GM19328 (cell line): ENCODE measurements around the gene WDR73.
"Not testable (repeated sequence)": the region's sequence is repeated elsewhere in the genome, so short reads cannot be mapped to it uniquely, and the experiment has no call there.

ENCODE experiments used
- ATAC-seq: cut with Tn5 transposase; IDR thresholded peaks from one replicate; pipeline ENCODE4 v1.9.1; 2021; ENCODE audit warnings: mild to moderate bottlenecking, moderate library complexity; ENCODE audit not compliant: unreplicated experiment

WDR73 gene

GRCh38 chr15:84653910-84654688, at the start of gene WDR73:
Gene WDR73, minus strand, starts transcription at chr15:84654283. Its CDS starts 9 bp downstream, at chr15:84654274.
- ATAC-seq = peak; percentile 85

GRCh38 chr15:84703808-84704207, 49.7 kb upstream of the WDR73 start:
- no peak for ATAC-seq

- no peak for ATAC-seq
Observed at GRCh38 chr15:84702961-84703482, 48.9 kb upstream of the WDR73 start.

GRCh38 chr15:84699538-84700191, 45.6 kb upstream of the WDR73 start:
- ATAC-seq = no peak

- no peak for ATAC-seq
Observed at GRCh38 chr15:84697236-84697990, 43.3 kb upstream of the WDR73 start.

- no peak for ATAC-seq
Observed at GRCh38 chr15:84696757-84697156, 42.7 kb upstream of the WDR73 start.

- no peak for ATAC-seq
Observed at GRCh38 chr15:84690342-84690741, 36.3 kb upstream of the WDR73 start.

GRCh38 chr15:84689858-84690257, 35.8 kb upstream of the WDR73 start:
- ATAC-seq = no peak

GRCh38 chr15:84686446-84686845, 32.4 kb upstream of the WDR73 start:
- not testable (repeated sequence) for ATAC-seq

- no peak for ATAC-seq
Observed at GRCh38 chr15:84685304-84685703, 31.2 kb upstream of the WDR73 start.

GRCh38 chr15:84684092-84684491, 30.0 kb upstream of the WDR73 start:
- ATAC-seq = no peak

- ATAC-seq = no peak
Observed at GRCh38 chr15:84681831-84682230, 27.7 kb upstream of the WDR73 start.

GRCh38 chr15:84671211-84671610, 17.1 kb upstream of the WDR73 start:
- no peak for ATAC-seq

- no peak for ATAC-seq
Observed at GRCh38 chr15:84669726-84670125, 15.6 kb upstream of the WDR73 start.

GRCh38 chr15:84668221-84668982, 14.3 kb upstream of the WDR73 start:
- ATAC-seq = no peak

GRCh38 chr15:84666373-84666772, 12.3 kb upstream of the WDR73 start:
- ATAC-seq = no peak

- no peak for ATAC-seq
Observed at GRCh38 chr15:84661001-84661400, 6.9 kb upstream of the WDR73 start.

GRCh38 chr15:84659904-84660781, 6.1 kb upstream of the WDR73 start:
- ATAC-seq = no peak

- ATAC-seq = no peak
Observed at GRCh38 chr15:84658788-84659411, 4.8 kb upstream of the WDR73 start.
